Left lung (tissue), 10 donors: Measurements from ENCODE around the gene INPP5A. TPM values are rescaled to one million over a fixed set of nuclear protein-coding genes. Genes with fewer than 3 reads are reported as not detected.

ENCODE experiments used
- ATAC-seq: fragments of 200-7000 bp; cut with Tn5 transposase; one replicate; pipeline ENCODE4 v1.9.1; 2020; ENCODE audit warnings: moderate library complexity
- DNase-seq, 4 donors: peaks; one replicate each; pipeline ENCODE4 v3.0.0-alpha.2; 2013 to 2020
- H3K27ac ChIP-seq, 2 donors: fragments of 200-600 bp; sonication (generic) in 1 of 2; one replicate each; pipeline versions ENCODE4 v1.5.0 to v1.8.0; 2020 to 2021
- H3K27me3 ChIP-seq, 2 donors: fragments of 200-600 bp; sonication (generic) in 1 of 2; one replicate each; pipeline versions ENCODE4 v1.5.0 to v1.8.0; 2020 to 2021
- H3K36me3 ChIP-seq, 2 donors: fragments of 200-600 bp; sonication (generic) in 1 of 2; one replicate each; pipeline versions ENCODE4 v1.5.0 to v1.8.0; 2020 to 2021
- H3K4me1 ChIP-seq, 2 donors: fragments of 200-600 bp; one replicate each; pipeline ENCODE4 v1.8.0; 2021
- H3K4me3 ChIP-seq, 2 donors: fragments of 200-600 bp; sonication (generic) in 1 of 2; one replicate each; pipeline versions ENCODE4 v1.5.0 to v1.8.0; 2020 to 2021; ENCODE audit warnings: mild to moderate bottlenecking in 1 of 2
- H3K9me3 ChIP-seq, 2 donors: fragments of 200-600 bp; sonication (generic) in 1 of 2; one replicate each; pipeline versions ENCODE4 v1.5.0 to v1.8.0; 2020 to 2021
- intact Hi-C, 2 donors: fragments of 100-400 bp; cut with DNase I; formaldehyde crosslinking; loops; one replicate each; pipeline versions ENCODE4 v1.11.2 to v1.14.2; 2022
- polyA plus RNA-seq, 6 donors: library from polyadenylated mRNA; unstranded; fragments of 120-200 nt; gene quantifications; one replicate each; pipeline ENCODE4 v1.2.1, GENCODE V29; 2013; ENCODE audit not compliant: insufficient read length in 6 of 6
- total RNA-seq, 2 donors: library from RNA; stranded (reverse); fragmentation: NEBNext Ultra II Directional; extraction: Animal tissue kit (Norgen Biotek cat#: 25700); gene quantifications; one replicate each; pipeline ENCODE4 v1.2.1, GENCODE V29; 2021
- TF ChIP-seq, protein P1 (sequence below), 2 donors: fragments of 200-600 bp; sonication (generic) in 1 of 2; IDR thresholded peaks; one replicate each; pipeline versions ENCODE4 v1.5.0 to v1.8.0; 2021; ENCODE audit warnings: antibody characterized with exemption in 2 of 2
- donor health status: DM: no; HTN: yes; CAD: no.
- donor health status: DM: no; HTN: no; CAD: no.

The INPP5A gene
- total and polyA plus RNA-seq, 8 donors, result 32.0 to 44.0 (median 36.8) TPM

DNA sequence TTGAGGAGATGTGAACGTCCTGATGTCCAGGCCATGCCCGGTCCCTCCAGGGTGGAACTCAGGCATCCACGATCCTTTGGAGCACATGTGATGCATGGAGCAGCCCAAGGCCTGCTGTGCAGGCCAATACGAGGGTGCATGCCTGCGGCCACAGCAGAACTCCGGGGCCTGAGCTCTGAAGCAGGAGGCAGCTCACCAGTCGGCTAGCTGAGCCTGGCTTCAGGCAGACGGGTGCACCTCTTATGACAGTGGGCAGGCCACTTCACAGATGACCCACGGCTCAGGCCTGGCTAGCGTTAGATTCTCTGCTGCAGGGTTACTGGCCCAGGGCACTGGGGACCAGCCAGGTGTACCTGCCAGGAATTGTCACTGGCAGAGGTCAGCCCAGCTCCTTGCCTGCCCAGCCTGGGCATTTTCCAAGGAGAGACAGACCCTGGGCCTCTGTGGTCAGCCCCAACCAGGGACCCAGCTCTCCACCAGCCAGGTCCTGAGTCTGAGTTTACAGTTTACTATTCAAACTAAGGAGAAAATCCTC is 29.6 kb upstream of the INPP5A start:
- intact Hi-C loops, result no loop called here
- Histone ChIP-seq H3K4me1 (no peaks in the 10 kb centered on the region), H3K4me3 (no peak overlapping the region), H3K27ac (no peak overlapping the region), H3K9me3 (no peaks in the 10 kb centered on the region), H3K36me3 (no peaks in the 10 kb centered on the region), H3K27me3 (no peaks in the 10 kb centered on the region)
- DNase-seq (peak in 1 of 4 donors; percentile 39), ATAC-seq (no peak)
- TF ChIP-seq, protein P1, sequence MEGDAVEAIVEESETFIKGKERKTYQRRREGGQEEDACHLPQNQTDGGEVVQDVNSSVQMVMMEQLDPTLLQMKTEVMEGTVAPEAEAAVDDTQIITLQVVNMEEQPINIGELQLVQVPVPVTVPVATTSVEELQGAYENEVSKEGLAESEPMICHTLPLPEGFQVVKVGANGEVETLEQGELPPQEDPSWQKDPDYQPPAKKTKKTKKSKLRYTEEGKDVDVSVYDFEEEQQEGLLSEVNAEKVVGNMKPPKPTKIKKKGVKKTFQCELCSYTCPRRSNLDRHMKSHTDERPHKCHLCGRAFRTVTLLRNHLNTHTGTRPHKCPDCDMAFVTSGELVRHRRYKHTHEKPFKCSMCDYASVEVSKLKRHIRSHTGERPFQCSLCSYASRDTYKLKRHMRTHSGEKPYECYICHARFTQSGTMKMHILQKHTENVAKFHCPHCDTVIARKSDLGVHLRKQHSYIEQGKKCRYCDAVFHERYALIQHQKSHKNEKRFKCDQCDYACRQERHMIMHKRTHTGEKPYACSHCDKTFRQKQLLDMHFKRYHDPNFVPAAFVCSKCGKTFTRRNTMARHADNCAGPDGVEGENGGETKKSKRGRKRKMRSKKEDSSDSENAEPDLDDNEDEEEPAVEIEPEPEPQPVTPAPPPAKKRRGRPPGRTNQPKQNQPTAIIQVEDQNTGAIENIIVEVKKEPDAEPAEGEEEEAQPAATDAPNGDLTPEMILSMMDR (IDR thresholded peaks at IDR 0.05), result no peak

DNA sequence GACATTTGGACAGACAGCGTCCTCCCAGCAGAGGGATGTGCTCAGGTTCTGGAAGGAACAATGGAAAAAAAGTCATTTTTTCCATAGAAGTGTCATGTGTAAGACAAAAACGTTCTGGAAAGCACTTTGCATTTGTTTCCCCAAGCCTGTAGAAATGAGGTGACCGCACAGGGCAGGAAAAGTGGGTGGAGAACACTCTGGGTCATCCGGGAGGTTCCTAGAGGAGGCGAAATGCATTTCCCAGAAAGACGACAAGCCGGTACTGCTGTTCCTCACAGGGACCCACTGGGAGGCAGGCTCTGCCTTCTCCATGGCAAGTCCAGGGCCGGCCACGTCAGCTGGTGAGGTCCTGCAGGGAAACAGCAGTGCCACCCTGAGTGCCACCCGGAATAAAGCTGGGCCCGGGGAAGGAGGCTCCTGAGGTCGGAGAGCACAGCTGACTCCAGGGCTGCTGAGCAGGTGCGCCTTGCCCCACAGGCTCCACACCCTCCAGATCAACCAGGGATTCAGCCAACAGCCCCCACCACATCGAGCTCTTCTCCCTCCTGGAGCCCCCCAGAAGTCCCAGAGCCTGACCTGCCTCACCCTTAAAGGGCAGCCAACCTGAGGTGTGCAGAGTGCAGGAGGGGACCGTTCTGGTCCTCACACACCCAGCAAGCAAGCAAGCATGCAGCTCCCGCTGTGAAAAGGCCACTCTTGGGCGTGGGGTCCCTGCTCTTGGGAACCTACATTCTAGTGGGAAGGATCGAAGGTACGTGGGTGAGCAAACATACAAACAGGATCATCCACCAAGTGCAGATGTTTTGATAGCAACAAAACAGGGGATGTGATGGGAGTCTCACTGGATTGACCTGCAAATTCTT is 28.8 kb upstream of the INPP5A start:
- Histone ChIP-seq H3K27ac (no peak overlapping the region), H3K36me3 (no peaks in the 10 kb centered on the region), H3K4me3 (no peak overlapping the region), H3K9me3 (no peaks in the 10 kb centered on the region), H3K27me3 (no peaks in the 10 kb centered on the region), H3K4me1 (no peaks in the 10 kb centered on the region)
- ATAC-seq (peak; percentile 23), DNase-seq (peak in 1 of 4 donors; percentile 67)
- intact Hi-C loops, result no loop called here
- TF ChIP-seq, protein P1 (IDR thresholded peaks at IDR 0.05), result no peak

DNA sequence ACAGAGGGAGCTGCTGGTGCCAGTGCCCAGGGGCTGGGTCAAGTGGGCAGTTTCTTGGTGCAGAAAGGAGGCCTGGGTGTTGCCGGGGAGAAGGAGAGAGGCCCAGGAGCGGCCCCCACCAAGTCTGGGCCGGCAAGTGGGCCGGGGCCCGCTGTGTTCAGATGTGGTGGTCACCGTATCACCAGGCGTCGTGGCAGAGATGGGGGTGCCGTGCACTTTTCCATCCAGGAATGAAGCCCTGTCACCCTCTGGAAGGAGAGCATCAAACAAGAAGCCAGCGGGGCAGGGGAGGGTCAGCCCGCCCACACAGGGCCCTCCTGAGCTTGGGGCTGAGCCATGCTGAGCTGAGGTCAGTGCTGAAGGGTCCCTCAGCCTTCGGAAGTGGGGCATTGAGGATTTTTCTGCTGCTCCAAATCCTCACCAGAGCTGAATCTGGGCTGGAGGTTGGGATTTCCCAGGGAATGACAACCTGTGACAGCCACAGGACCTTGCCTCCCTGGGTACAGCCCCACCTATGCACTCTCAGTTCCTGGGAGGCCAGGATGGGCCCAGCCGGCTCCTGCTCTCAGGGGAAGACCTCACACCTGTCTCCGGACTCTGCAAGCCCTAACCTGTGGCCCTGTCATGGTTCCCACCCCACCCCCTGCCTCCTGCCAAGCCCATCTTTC is 27.9 kb upstream of the INPP5A start:
- no peak for ATAC-seq
- intact Hi-C loops, result no loop called here
- Histone ChIP-seq H3K9me3 (no peaks in the 10 kb centered on the region), H3K36me3 (no peaks in the 10 kb centered on the region), H3K27me3 (no peaks in the 10 kb centered on the region), H3K27ac (no peak overlapping the region), H3K4me3 (no peak overlapping the region), H3K4me1 (no peaks in the 10 kb centered on the region)
- peak in 2 of 4 donors; percentile 12 to 52 for DNase-seq
- TF ChIP-seq, protein P1 (IDR thresholded peaks at IDR 0.05), result no peak

DNA sequence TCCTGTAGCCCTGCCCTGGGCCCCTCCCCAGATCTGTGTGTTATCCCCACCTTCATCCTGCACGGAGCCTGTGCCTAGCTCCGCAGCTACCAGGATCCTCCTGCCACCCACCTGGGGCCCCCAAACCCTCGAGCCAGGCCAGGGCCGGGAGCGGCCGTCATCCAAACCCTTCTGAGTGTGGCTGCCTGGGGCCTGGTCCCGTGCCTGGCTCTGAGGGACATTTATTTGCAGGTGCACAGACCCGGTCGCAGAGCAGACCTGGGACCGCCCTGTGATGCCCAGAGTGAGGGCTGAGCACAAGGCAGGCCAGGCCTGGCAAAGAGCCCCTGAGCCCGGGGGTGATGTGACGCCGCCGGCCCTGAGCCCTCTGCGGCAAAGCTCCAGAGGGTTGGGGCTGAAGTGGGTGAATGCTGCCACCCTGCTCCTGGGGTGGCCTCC is 27.4 kb upstream of the INPP5A start:
- ATAC-seq, result no peak
- TF ChIP-seq, protein P1 (IDR thresholded peaks at IDR 0.05), result no peak
- DNase-seq, result peak in 2 of 4 donors; percentile 28 to 58
- Histone ChIP-seq H3K4me3 (no peak overlapping the region), H3K9me3 (no peaks in the 10 kb centered on the region), H3K27ac (no peak overlapping the region), H3K36me3 (no peaks in the 10 kb centered on the region), H3K4me1 (no peaks in the 10 kb centered on the region), H3K27me3 (no peaks in the 10 kb centered on the region)
- intact Hi-C loops, result no loop called here
